ENCODE results near the gene TLX1. TPM values are rescaled to one million over a fixed set of nuclear protein-coding genes. Genes with fewer than 3 reads are reported as not detected.

The TLX1 gene
- total RNA-seq, 1 experiment from 2014 or later = not detected

DNA sequence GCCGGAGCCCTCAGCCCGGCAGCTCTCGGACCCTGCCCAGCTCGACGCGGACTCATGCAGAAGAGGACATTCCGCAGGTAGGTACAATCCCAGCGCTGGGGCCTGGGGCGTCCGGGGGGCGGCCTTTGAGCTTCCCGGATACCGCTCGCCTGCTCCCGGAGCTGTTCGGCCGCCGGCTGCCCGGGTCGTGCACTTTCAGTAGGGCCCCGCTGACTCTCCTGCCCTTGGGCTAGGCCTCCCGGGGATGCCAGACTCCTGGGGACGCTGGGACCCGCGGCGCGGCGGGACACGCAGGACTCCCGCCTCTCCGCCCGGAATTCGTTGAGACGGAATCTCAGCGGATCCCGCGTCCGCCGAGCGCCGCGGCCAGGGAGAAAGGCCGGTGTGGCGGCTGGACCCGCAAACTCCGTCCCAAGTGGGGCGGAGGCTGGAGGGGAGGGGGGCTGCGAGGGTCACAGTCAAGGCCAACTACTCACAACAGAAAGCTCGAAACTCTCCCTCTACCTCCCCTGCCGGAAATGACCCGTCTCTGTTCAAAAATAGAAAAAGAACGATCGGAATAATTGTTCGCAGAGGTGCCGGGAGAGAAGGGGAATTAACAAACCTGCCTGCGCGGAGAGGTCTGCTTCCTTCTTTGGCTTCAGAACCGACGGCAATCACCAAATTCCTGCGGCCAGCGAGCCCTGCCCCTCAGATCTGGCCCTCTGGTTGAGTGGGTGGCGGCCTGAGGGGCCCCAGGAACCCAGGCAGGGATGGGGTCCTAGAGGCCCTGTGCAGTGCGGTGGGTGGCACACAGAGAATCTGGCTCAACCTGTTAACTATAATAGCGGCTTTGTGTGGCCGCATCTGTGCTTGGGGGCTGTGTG lies 9.2 kb downstream of the TLX1 start:
- Histone ChIP-seq H3F3A (ENCODE audit: insufficient read depth, low read depth) (no peaks in the 10 kb centered on the region), H3K4me2 (no peak overlapping the region), H3K4me1 (replicated peaks; ENCODE audit: insufficient read depth) (no peaks in the 10 kb centered on the region), H3K4me3 (no peak overlapping the region), H3K9me2 (ENCODE audit: insufficient read depth) (no peaks in the 10 kb centered on the region), H4K20me1 (ENCODE audit: insufficient read depth) (no peaks in the 10 kb centered on the region), H3K9me3 (ENCODE audit: insufficient read depth, low read depth) (no peaks in the 10 kb centered on the region), H3K27me3 (ENCODE audit: insufficient read depth, low read depth) (peaks cover 7% of the 10 kb centered on the region; the same call in 1 of the 2 replicates), H3K79me2 (ENCODE audit: low read depth) (no peaks in the 10 kb centered on the region), H3K27ac (no peak overlapping the region), H3K36me3 (ENCODE audit: low read depth) (no peaks in the 10 kb centered on the region), H2AFZ (no peak overlapping the region)
- no peak for TF ChIP-seq EZH2 (IDR thresholded peaks at IDR 0.05; ENCODE audit: low read depth)
- TF ChIP-seq, protein P1, sequence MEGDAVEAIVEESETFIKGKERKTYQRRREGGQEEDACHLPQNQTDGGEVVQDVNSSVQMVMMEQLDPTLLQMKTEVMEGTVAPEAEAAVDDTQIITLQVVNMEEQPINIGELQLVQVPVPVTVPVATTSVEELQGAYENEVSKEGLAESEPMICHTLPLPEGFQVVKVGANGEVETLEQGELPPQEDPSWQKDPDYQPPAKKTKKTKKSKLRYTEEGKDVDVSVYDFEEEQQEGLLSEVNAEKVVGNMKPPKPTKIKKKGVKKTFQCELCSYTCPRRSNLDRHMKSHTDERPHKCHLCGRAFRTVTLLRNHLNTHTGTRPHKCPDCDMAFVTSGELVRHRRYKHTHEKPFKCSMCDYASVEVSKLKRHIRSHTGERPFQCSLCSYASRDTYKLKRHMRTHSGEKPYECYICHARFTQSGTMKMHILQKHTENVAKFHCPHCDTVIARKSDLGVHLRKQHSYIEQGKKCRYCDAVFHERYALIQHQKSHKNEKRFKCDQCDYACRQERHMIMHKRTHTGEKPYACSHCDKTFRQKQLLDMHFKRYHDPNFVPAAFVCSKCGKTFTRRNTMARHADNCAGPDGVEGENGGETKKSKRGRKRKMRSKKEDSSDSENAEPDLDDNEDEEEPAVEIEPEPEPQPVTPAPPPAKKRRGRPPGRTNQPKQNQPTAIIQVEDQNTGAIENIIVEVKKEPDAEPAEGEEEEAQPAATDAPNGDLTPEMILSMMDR (conservative IDR thresholded peaks at IDR 0.05) = no peak
- intact Hi-C loops (cut with micrococcal nuclease; ENCODE audit: unreplicated experiment) = no loop called here
- POLR2A ChIA-PET (ENCODE audit: unreplicated experiment) = no interaction called here
- DNase-seq = no peak
- CTCF ChIA-PET = interaction anchor here (0.6 kb wide), 1 partner anchor 74 kb away, joined by 3 read pairs; no protein-coding TSS in a partner anchor
- no TSS peak for BruUV-seq (replicated peaks)

DNA sequence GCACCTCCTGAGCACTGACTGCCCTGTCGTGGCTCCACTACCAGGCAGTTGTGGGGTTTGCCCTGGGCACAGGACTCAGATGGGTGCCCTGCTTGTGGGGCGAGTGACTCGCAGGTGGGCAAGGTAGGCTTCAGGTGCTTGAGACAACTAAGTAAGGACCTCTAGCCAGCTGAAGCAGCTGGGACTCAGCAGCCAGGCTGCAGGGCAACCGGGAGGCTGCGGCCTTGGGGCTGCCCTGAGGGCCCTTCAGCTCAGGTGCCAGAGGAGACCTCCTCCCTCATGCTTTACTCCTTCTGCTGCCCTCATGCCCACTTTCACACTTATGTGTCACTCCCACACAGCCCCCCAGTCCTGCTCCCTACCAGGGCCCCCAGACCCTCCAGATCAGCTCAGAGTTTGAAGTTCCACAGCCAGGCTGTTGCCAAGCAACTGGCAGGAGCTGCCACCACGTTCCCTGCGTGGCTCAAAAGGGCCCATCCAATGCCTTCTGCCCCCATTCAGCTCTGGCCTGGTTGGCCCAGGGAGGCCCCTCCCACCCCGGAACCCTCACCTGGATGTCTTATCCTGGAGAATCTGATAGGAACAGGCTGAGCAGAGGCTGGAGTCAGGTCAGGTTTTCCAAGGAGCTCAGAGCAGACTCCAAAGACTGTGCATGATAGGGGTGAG lies 10.0 kb downstream of the TLX1 start:
- no peak for DNase-seq
- Histone ChIP-seq H3K79me2 (ENCODE audit: low read depth) (no peaks in the 10 kb centered on the region), H3K4me2 (no peak overlapping the region), H3F3A (ENCODE audit: insufficient read depth, low read depth) (no peaks in the 10 kb centered on the region), H3K4me1 (replicated peaks; ENCODE audit: insufficient read depth) (no peaks in the 10 kb centered on the region), H3K4me3 (no peak overlapping the region), H3K9me3 (ENCODE audit: insufficient read depth, low read depth) (no peaks in the 10 kb centered on the region), H4K20me1 (ENCODE audit: insufficient read depth) (no peaks in the 10 kb centered on the region), H3K36me3 (ENCODE audit: low read depth) (no peaks in the 10 kb centered on the region), H3K9me2 (ENCODE audit: insufficient read depth) (no peaks in the 10 kb centered on the region), H3K27me3 (ENCODE audit: insufficient read depth, low read depth) (peaks cover 13% of the 10 kb centered on the region; the same call in 1 of the 2 replicates), H3K27ac (no peak overlapping the region), H2AFZ (no peak overlapping the region)
- POLR2A ChIA-PET (ENCODE audit: unreplicated experiment) = no interaction called here
- intact Hi-C loops (cut with micrococcal nuclease; ENCODE audit: unreplicated experiment) = no loop called here
- TF ChIP-seq, protein P1 (conservative IDR thresholded peaks at IDR 0.05) = no peak
- TF ChIP-seq EZH2 (IDR thresholded peaks at IDR 0.05; ENCODE audit: low read depth) = no peak
- no TSS peak for BruUV-seq (replicated peaks)
- CTCF ChIA-PET = interaction anchor here (0.6 to 1.7 kb wide), 6 partner anchors 45 to 148 kb away, joined by 6 to 20 read pairs (median 8); no protein-coding TSS in a partner anchor

DNA sequence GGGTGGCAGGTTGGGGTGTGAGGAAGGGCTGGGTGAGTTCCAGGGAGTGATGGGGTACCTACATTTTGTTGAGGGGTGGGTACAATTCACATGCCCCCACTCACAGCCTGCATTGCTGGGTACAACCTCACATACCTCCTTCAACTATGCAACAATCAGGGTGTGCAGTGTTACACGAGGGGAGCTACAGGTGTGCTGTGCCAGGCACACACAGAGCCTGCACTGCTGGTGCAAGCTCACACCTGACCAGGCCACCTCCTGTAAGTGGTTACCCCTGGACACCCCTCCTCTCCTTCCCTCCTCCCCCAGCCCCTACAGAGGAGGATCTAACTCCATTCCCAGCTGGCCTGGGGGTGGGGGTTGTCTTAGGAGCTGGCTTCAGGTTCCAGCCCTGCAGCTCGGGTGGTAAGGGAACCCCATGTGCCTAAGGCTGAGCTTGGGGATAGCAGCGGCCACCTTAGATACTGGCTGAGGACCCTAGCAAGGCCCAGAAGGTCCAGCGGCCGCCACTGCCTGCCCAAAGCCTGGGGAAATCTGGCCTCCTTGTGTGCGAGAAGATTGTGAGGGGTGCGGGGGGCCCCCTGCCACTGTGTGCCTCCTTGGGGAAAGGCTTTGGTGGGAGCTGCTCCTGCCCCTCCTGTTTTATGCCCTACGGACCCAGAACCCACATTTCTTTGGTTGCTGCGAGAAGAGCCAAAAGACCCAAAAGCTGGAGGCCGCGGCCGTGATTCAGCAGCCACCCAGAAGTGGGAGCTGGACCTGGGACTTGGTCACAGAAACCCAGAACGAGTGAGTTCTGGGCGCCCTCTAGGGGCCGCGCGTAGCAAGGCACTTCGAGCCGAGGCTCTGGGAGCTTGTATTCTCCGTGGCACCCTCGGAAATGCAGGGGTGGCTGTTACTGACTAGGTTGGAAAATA lies 10.8 kb downstream of the TLX1 start:
- TF ChIP-seq, protein P1 (conservative IDR thresholded peaks at IDR 0.05) = peak; percentile 90
- no peak for TF ChIP-seq EZH2 (IDR thresholded peaks at IDR 0.05; ENCODE audit: low read depth)
- no peaks in the 10 kb centered on the region for H3F3A ChIP-seq (ENCODE audit: insufficient read depth, low read depth)
- peaks cover 15% of the 10 kb centered on the region; the same call in 1 of the 2 replicates for H3K27me3 ChIP-seq (ENCODE audit: insufficient read depth, low read depth)
- no peaks in the 10 kb centered on the region for H3K79me2 ChIP-seq (ENCODE audit: low read depth)
- no peak overlapping the region for H3K4me3 ChIP-seq
- H2AFZ ChIP-seq = peak overlapping the region; percentile 66; the same call in 1 of the 2 replicates
- intact Hi-C loops (cut with micrococcal nuclease; ENCODE audit: unreplicated experiment) = loop anchor here (1.0 kb wide), 3 partner anchors 47 to 101 kb away; no protein-coding TSS in a partner anchor
- DNase-seq = peak; percentile 36 to 70
- no peak overlapping the region for H3K27ac ChIP-seq
- H3K4me1 ChIP-seq (replicated peaks; ENCODE audit: insufficient read depth) = no peaks in the 10 kb centered on the region
- POLR2A ChIA-PET (ENCODE audit: unreplicated experiment) = no interaction called here
- CTCF ChIA-PET = interaction anchor here (0.5 to 1.7 kb wide), 14 partner anchors 46 to 785 kb away, joined by 3 to 20 read pairs (median 6); partner anchors contain the start of genes HIF1AN, PDZD7 and SFXN3
- no peaks in the 10 kb centered on the region for H3K36me3 ChIP-seq (ENCODE audit: low read depth)
- H4K20me1 ChIP-seq (ENCODE audit: insufficient read depth) = no peaks in the 10 kb centered on the region
- no peak overlapping the region for H3K4me2 ChIP-seq
- H3K9me3 ChIP-seq (ENCODE audit: insufficient read depth, low read depth) = no peaks in the 10 kb centered on the region
- no TSS peak for BruUV-seq (replicated peaks)
- H3K9me2 ChIP-seq (ENCODE audit: insufficient read depth) = no peaks in the 10 kb centered on the region
